ENCODE measurements around the gene OPRD1.

DNA sequence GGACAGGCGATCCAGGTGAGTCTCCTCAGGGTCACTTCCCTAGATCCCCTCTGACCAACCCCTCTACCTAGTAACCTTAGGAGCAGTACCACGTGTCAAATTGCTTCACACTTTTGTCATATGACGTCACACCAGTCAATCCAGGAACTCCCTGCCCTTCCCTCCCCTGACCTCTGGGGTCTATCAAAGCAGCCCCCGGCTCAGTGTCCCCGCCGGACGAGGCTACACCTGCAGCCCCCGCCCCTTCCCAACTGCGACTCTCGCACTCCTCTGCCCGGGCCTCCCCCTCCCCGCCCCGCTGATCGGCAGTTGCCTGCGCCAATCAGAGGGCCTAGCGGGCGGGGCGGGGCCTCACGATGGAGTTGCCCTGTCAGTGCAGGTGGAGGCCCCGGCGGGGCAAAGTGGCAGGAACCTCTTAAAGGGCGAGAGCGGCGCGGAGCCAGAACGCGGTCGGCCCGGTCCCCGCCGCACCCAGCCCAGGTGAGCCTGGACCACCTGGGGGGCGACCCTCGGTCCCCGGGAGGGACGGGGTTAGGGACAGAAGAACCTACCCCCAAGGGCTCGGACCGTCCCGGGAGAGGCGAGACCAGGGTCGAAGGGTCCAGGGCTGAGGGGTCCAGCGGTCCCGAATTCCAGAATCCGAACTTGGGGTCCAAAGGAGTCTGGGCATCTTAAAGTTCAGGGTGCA is 74.9 kb downstream of the OPRD1 start:
- TF ChIP-seq EP300 (IDR thresholded peaks at IDR 0.05; ENCODE audit: borderline replicate concordance) (no peak), TAF1 (IDR thresholded peaks at IDR 0.05; ENCODE audit: low read depth) (peak; percentile 70; the same call in 1 of the 2 replicates), TEAD4 (IDR thresholded peaks at IDR 0.05) (no peak), TCF12 (IDR thresholded peaks at IDR 0.05; ENCODE audit: low read depth) (0 out of 2 replicates have a peak, but pooled peaks have one; percentile 30), RAD21 (IDR thresholded peaks at IDR 0.05; ENCODE audit: low read depth) (no peak), YY1 (IDR thresholded peaks at IDR 0.05; ENCODE audit: low read depth) (no peak), CREB1 (IDR thresholded peaks at IDR 0.05; ENCODE audit: low read depth) (peak; percentile 86)
- TF ChIP-seq, protein P1, sequence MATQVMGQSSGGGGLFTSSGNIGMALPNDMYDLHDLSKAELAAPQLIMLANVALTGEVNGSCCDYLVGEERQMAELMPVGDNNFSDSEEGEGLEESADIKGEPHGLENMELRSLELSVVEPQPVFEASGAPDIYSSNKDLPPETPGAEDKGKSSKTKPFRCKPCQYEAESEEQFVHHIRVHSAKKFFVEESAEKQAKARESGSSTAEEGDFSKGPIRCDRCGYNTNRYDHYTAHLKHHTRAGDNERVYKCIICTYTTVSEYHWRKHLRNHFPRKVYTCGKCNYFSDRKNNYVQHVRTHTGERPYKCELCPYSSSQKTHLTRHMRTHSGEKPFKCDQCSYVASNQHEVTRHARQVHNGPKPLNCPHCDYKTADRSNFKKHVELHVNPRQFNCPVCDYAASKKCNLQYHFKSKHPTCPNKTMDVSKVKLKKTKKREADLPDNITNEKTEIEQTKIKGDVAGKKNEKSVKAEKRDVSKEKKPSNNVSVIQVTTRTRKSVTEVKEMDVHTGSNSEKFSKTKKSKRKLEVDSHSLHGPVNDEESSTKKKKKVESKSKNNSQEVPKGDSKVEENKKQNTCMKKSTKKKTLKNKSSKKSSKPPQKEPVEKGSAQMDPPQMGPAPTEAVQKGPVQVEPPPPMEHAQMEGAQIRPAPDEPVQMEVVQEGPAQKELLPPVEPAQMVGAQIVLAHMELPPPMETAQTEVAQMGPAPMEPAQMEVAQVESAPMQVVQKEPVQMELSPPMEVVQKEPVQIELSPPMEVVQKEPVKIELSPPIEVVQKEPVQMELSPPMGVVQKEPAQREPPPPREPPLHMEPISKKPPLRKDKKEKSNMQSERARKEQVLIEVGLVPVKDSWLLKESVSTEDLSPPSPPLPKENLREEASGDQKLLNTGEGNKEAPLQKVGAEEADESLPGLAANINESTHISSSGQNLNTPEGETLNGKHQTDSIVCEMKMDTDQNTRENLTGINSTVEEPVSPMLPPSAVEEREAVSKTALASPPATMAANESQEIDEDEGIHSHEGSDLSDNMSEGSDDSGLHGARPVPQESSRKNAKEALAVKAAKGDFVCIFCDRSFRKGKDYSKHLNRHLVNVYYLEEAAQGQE (IDR thresholded peaks at IDR 0.05; ENCODE audit: low read depth), result no peak

All from Ishikawa (cell line).